ENCODE data around the gene LCN10. TPM values are rescaled to one million over a fixed set of nuclear protein-coding genes. Genes with fewer than 3 reads are reported as not detected.
"Not testable (repeated sequence)": the region's sequence is repeated elsewhere in the genome, so short reads cannot be mapped to it uniquely, and the experiment has no call there.

LCN10 gene
- total and polyA plus RNA-seq, 12 donors = 0.44 to 144 (median 3.1) TPM

DNA sequence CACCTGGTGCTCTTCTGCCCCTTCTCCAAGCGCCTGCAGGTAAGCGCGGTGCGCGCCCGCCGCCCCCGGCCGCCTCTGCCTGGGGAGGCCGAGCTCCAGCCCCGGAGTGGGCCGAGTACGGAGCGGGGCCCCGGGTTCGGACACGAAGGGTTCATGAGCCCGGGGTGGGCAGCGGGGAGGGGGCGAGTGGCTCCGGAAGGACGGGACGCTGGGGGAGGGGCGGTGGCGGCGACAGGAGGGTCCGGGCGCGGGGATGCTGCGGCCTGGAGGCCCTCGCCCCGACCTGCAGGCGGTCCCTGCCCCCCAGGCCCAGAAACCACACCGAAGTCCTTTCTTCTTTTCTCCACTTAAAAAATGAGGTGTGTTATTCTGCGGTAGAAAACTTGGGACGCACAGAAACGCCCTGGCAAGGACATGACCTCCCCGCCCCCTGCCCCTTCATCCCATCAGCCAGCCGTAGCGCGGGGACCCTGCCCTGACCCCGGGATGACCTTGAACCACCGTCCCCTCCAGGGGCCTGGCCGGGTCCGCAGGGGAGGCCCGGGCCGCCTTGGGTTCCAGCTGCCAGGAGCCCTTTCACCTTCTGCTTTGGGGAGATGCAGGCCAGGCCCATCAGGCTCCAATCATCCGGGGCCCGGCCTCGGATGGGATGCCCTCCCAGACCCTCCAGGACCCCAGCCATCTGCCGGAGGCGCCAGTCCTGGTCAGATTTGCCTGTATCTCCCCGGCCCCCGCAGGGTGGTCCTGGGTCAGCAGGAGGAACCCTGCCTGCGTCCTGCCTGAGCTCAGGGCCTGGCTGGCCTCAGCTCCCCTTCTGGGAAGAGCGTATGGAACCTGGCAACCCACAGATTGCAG is 29.8 kb downstream of the LCN10 start:
- peak overlapping the region; percentile 54 to 90 (median 73) for H3K4me3 ChIP-seq
- 5 to 6% methylated on average over 45 to 56 of the region's 56 CpGs for WGBS, 2 donors
- intact Hi-C loops (cut with DNase I) = loop anchor here in 1 of 10 donors (5.0 kb wide), 1 partner anchor 56 kb away; no protein-coding TSS in a partner anchor
- no peaks in the 10 kb centered on the region for H3K36me3 ChIP-seq
- H3K27me3 ChIP-seq = peaks cover 0 to 54% (median 0%) of the 10 kb centered on the region in 7 donors
- H3K4me1 ChIP-seq = peaks cover 14 to 45% (median 38%) of the 10 kb centered on the region in 9 donors
- ATAC-seq = peak in 3 of 8 donors; percentile 1 to 12 (median 7)
- DNase-seq = no peak
- TF ChIP-seq, protein P1, sequence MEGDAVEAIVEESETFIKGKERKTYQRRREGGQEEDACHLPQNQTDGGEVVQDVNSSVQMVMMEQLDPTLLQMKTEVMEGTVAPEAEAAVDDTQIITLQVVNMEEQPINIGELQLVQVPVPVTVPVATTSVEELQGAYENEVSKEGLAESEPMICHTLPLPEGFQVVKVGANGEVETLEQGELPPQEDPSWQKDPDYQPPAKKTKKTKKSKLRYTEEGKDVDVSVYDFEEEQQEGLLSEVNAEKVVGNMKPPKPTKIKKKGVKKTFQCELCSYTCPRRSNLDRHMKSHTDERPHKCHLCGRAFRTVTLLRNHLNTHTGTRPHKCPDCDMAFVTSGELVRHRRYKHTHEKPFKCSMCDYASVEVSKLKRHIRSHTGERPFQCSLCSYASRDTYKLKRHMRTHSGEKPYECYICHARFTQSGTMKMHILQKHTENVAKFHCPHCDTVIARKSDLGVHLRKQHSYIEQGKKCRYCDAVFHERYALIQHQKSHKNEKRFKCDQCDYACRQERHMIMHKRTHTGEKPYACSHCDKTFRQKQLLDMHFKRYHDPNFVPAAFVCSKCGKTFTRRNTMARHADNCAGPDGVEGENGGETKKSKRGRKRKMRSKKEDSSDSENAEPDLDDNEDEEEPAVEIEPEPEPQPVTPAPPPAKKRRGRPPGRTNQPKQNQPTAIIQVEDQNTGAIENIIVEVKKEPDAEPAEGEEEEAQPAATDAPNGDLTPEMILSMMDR (IDR thresholded peaks at IDR 0.05) = no peak
- peak overlapping the region; percentile 47 to 92 (median 86) for H3K27ac ChIP-seq
- H3K9me3 ChIP-seq = no peaks in the 10 kb centered on the region

DNA sequence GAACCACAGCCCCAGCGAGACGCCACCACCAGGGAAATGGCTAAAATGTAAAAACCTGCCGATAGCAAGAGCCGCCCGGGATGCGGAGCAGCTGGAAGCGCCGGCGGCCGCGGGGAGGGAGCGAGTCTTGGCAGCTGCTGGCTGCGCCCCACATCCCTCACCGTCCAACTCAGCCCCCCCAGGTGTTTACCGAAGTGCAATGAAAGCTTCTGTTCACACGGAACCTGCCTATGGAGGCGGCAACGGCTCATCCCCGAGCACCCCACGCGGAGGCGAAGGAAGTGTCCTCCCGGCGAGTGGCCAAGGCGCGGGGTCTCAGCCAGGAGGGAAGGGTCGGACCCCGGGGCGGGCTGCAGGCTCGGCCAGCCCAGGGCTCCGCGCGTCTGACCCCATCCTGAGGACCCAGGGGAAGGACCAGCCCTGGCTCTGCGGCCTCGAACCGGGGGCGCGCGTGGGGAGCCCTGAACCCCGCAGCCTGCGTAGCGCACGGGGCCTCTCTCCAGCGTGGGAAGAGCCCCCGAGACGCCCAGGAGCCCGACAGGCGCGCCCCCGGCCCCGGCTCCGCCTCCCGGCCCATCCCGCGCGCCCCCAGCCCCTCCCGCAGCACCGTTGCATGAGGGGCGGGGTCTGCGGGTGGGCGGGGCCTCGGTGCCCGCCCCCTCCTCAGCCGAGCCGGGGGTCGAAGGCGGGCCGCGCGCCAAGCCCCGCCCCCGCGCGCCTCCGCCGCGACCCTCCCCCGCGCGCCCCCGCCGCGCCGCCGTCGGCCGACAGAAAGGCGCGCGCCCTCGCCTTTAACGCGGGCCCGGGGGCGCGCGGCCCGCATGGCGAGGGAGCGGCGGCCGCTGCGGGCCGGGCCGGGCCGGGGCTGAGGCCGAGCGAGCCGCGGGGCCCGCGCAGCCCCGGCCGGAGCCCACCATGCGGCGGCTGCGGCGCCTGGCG is 30.7 kb downstream of the LCN10 start, which contains the start of gene DIPK1B:
TSS of gene DIPK1B (plus strand) at position 822 of the 939 bp plus-strand sequence. CDS start at position 916, 94 bp downstream.
- Histone ChIP-seq H3K4me1 (peaks cover 14 to 45% (median 38%) of the 10 kb centered on the region in 9 donors), H3K4me3 (peak within 1 kb of the TSS; percentile 54 to 90 (median 73)), H3K27me3 (peaks cover 0 to 54% (median 0%) of the 10 kb centered on the region in 7 donors), H3K27ac (peak within 1 kb of the TSS; percentile 47 to 92 (median 86)), H3K9me3 (no peaks in the 10 kb centered on the region), H3K36me3 (no peaks in the 10 kb centered on the region)
- 2 to 3% methylated on average over 83 to 113 of the region's 119 CpGs for WGBS, 2 donors
- ATAC-seq = peak in 2 of 8 donors; percentile 2 to 13
- no peak for DNase-seq
- TF ChIP-seq, protein P1 (IDR thresholded peaks at IDR 0.05) = no peak
- intact Hi-C loops (cut with DNase I) = loop anchor here in 1 of 10 donors (5.0 kb wide), 1 partner anchor 55 kb away; no protein-coding TSS in a partner anchor

DNA sequence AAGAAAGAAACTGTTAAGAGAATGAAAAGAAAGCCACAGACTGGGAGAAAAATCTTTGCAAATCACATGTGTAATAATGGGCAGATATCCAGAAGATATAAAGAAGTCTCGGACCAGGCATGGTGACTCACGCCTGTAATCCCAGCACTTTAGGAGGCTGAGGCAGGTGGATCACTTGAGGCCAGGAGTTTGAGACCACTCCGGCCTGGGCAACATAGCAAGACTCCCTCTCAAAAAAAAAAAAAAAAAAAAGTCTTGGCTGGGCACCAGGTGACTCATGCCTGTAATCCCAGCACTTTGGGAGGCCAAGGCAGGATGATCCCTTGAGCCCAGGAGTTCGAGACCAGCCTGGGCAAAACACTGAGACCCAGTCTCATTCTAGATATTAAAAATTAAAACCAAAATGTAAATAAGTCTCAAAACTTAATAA is 31.5 kb downstream of the LCN10 start:
- not testable (repeated sequence) for ATAC-seq, H3K9me3 ChIP-seq, H3K36me3 ChIP-seq, DNase-seq
- Histone ChIP-seq H3K27ac (peak overlapping the region in 4 of 10 donors; percentile 30 to 74 (median 67)), H3K4me3 (peak overlapping the region in 1 of 10 donors; percentile 54), H3K27me3 (peaks cover 0 to 54% (median 0%) of the 10 kb centered on the region in 7 donors), H3K4me1 (peaks cover 14 to 43% (median 38%) of the 10 kb centered on the region in 9 donors)
- intact Hi-C loops (cut with DNase I) = loop anchor here in 1 of 10 donors (5.0 kb wide), 1 partner anchor 54 kb away; no protein-coding TSS in a partner anchor
- 54 to 60% methylated on average over 4 of the region's 4 CpGs for WGBS, 2 donors

DNA sequence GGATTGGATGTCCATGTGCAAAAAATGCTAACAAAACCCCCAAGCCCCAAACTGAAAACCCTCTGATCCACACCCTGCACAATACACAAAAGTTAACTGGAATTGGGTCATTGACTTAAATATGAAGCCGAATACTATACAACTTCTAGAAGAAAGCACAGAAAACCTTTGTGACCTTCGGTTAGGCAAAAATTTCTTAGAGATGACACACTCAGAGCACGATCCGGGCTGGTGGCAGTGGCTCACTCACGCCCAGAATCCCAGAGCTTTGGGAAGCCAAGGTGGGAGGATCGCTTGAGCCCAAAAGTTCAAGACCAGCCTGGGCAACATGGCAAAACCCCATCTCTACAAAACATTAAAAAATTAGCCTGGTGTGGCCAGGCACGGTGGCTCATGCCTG is 32.2 kb downstream of the LCN10 start:
- Histone ChIP-seq H3K27me3 (peaks cover 0 to 50% (median 0%) of the 10 kb centered on the region in 7 donors), H3K9me3 (no peaks in the 10 kb centered on the region), H3K27ac (no peak overlapping the region), H3K36me3 (no peaks in the 10 kb centered on the region), H3K4me1 (peaks cover 14 to 40% (median 37%) of the 10 kb centered on the region in 9 donors), H3K4me3 (no peak overlapping the region)
- DNase-seq (no peak), ATAC-seq (no peak)
- intact Hi-C loops (cut with DNase I) = loop anchor here in 1 of 10 donors (5.0 kb wide), 1 partner anchor 53 kb away; no protein-coding TSS in a partner anchor
- TF ChIP-seq, protein P1 (IDR thresholded peaks at IDR 0.05) = no peak
- WGBS, 2 donors = 85 to 86% methylated on average over 7 of the region's 7 CpGs

All from heart right ventricle (tissue), 16 donors.